SK-N-SH (cell line): Measurements from ENCODE around the gene ADAMTSL5. TPM values are rescaled to one million over a fixed set of nuclear protein-coding genes. Genes with fewer than 3 reads are reported as not detected.

Experiments used
- CTCF ChIA-PET: fragments of 300-600, 350-600 bp; formaldehyde crosslinking; extraction: SDS; loops from one replicate; lab custom pipeline; 2021; lab: Yijun Ruan, JAX
- POLR2A ChIA-PET: fragments of 350-600 bp; sonication (Branson Sonifier 250); formaldehyde crosslinking; extraction: SDS; loops from one replicate; lab custom pipeline; 2020; ENCODE audit warnings: antibody characterized with exemption, inconsistent platforms; lab: Yijun Ruan, JAX
- DNase-seq: peaks from one replicate; pipeline ENCODE4 v3.0.0; 2012
- H2AFZ ChIP-seq: fragments of 200-600 bp; sonication (generic); 2 replicates; pipeline ENCODE4 v1.8.1; 2016; ENCODE audit warnings: antibody characterized with exemption, mild to moderate bottlenecking, low read depth
- H3F3A ChIP-seq: fragments of 200-600 bp; sonication (generic); replicated peaks from 2 replicates; pipeline ENCODE3; 2016; ENCODE audit warnings: antibody characterized with exemption, mild to moderate bottlenecking; ENCODE audit not compliant: insufficient read depth
- H3K27ac ChIP-seq, 2 experiments: fragments of 200-500 bp in 1 of 2; fragments of 200-600 bp in 1 of 2; sonication (Bioruptor generic) in 1 of 2; sonication (generic), shearing (Covaris generic) in 1 of 2; 2 replicates each; pipeline versions ENCODE4 v1.5.1 to v1.6.1; 2014 to 2016; ENCODE audit warnings: low read depth in 2 of 2, inconsistent platforms in 1 of 2, low read length in 1 of 2, mild to moderate bottlenecking in 1 of 2, mixed read lengths in 1 of 2
- H3K27me3 ChIP-seq: fragments of 200-600 bp; sonication (generic), shearing (Covaris generic); 2 replicates; pipeline ENCODE4 v1.6.1; 2016; ENCODE audit warnings: mixed run types; ENCODE audit not compliant: insufficient read depth
- H3K36me3 ChIP-seq, 2 experiments: fragments of 200-500 bp in 1 of 2; fragments of 200-600 bp in 1 of 2; sonication (Bioruptor generic) in 1 of 2; sonication (generic) in 1 of 2; replicated peaks in 1 of 2; 2 replicates each; pipeline versions ENCODE3 to v1.5.1; 2014 to 2016; ENCODE audit warnings: low read length in 1 of 2, mild to moderate bottlenecking in 1 of 2; ENCODE audit not compliant: insufficient read depth in 2 of 2, control insufficient read depth in 1 of 2
- H3K4me1 ChIP-seq, 2 experiments: fragments of 200-500 bp in 1 of 2; fragments of 200-600 bp in 1 of 2; sonication (Bioruptor generic) in 1 of 2; sonication (generic), shearing (Covaris generic) in 1 of 2; 2 replicates each; pipeline versions ENCODE4 v1.5.1 to v1.6.1; 2014 to 2016; ENCODE audit warnings: low read depth in 1 of 2, low read length in 1 of 2, mixed run types in 1 of 2; ENCODE audit not compliant: insufficient read depth in 2 of 2, control insufficient read depth in 1 of 2
- H3K4me2 ChIP-seq: fragments of 200-600 bp; sonication (generic), shearing (Covaris generic); 2 replicates; pipeline ENCODE4 v1.6.1; 2017; ENCODE audit warnings: mixed run types
- H3K4me3 ChIP-seq, 2 experiments: fragments of 200-500 bp in 1 of 2; fragments of 200-600 bp in 1 of 2; sonication (Bioruptor generic) in 1 of 2; sonication (generic), shearing (Covaris generic) in 1 of 2; 2 replicates each; pipeline versions ENCODE4 v1.5.1 to v1.8.1; 2014 to 2016; ENCODE audit warnings: low read depth in 2 of 2, inconsistent platforms in 1 of 2, low read length in 1 of 2, mild to moderate bottlenecking in 1 of 2, mixed read lengths in 1 of 2, moderate library complexity in 1 of 2
- H3K79me2 ChIP-seq: fragments of 200-600 bp; sonication (generic); 2 replicates; pipeline ENCODE4 v1.8.1; 2017; ENCODE audit warnings: mild to moderate bottlenecking; ENCODE audit not compliant: insufficient read depth
- H3K9ac ChIP-seq: fragments of 200-600 bp; sonication (generic); 2 replicates; pipeline ENCODE4 v1.6.1; 2017; ENCODE audit warnings: mixed run types
- H3K9me2 ChIP-seq: fragments of 200-600 bp; sonication (generic); 2 replicates; pipeline ENCODE4 v1.6.1; 2017; ENCODE audit warnings: mixed run types
- H3K9me3 ChIP-seq: fragments of 200-600 bp; sonication (generic); 2 replicates; pipeline ENCODE4 v1.6.1; 2017; ENCODE audit warnings: mixed run types, mild to moderate bottlenecking, moderate library complexity
- H4K20me1 ChIP-seq: fragments of 200-600 bp; sonication (generic); 2 replicates; pipeline ENCODE4 v1.6.1; 2017; ENCODE audit warnings: mild to moderate bottlenecking, mixed run types; ENCODE audit not compliant: insufficient read depth
- CHD2 ChIP-seq: fragments of 150-350 bp; IDR thresholded peaks from 2 replicates; pipeline ENCODE4 v1.6.1; 2018; ENCODE audit warnings: low read length; ENCODE audit not compliant: partially characterized antibody
- CTCF ChIP-seq: fragments of 200-600 bp; sonication (generic); IDR thresholded peaks from 2 replicates; pipeline ENCODE4 v1.6.1; 2017; ENCODE audit warnings: antibody characterized with exemption, mild to moderate bottlenecking, moderate library complexity
- ELF1 ChIP-seq: IDR thresholded peaks from 2 replicates; pipeline ENCODE4 v1.4.0; 2012
- FOSL2 ChIP-seq: IDR thresholded peaks from 2 replicates; pipeline ENCODE4 v1.4.0; 2012; ENCODE audit warnings: low read depth, mild to moderate bottlenecking, moderate library complexity, borderline replicate concordance
- GATA2 ChIP-seq: sonication (generic); formaldehyde crosslinking; IDR thresholded peaks from 2 replicates; pipeline ENCODE4 v1.5.0; 2020; ENCODE audit warnings: mild to moderate bottlenecking, missing genetic modification reagents
- IRF3 ChIP-seq: fragments of 150-350 bp; IDR thresholded peaks from 2 replicates; pipeline ENCODE4 v1.6.1; 2016; ENCODE audit warnings: mild to moderate bottlenecking, low read depth, low read length
- JUND ChIP-seq: IDR thresholded peaks from 2 replicates; pipeline ENCODE4 v1.4.0; 2012
- MEF2A ChIP-seq: IDR thresholded peaks from 2 replicates; pipeline ENCODE4 v1.4.0; 2012; ENCODE audit warnings: low read depth, borderline replicate concordance
- MXI1 ChIP-seq: IDR thresholded peaks from 2 replicates; pipeline ENCODE4 v1.6.1; 2012; ENCODE audit warnings: mild to moderate bottlenecking, low read depth, low read length, improper control_type of control experiment
- NFIC ChIP-seq: IDR thresholded peaks from 2 replicates; pipeline ENCODE4 v1.4.0; 2012; ENCODE audit warnings: borderline replicate concordance
- NRF1 ChIP-seq: IDR thresholded peaks from 2 replicates; pipeline ENCODE4 v1.6.1; 2012; ENCODE audit warnings: low read depth, mild to moderate bottlenecking, low read length
- RAD21 ChIP-seq: IDR thresholded peaks from 2 replicates; pipeline ENCODE4 v1.6.1; 2012; ENCODE audit warnings: mild to moderate bottlenecking, low read length
- RFX5 ChIP-seq: IDR thresholded peaks from 2 replicates; pipeline ENCODE4 v1.6.1; 2012; ENCODE audit warnings: mild to moderate bottlenecking, improper control_type of control experiment, low read length
- SIN3A ChIP-seq: IDR thresholded peaks from 2 replicates; pipeline ENCODE4 v1.6.1; 2012; ENCODE audit warnings: low read depth, mild to moderate bottlenecking, low read length, moderate library complexity, borderline replicate concordance
- SMC3 ChIP-seq: IDR thresholded peaks from 2 replicates; pipeline ENCODE4 v1.6.1; 2012; ENCODE audit warnings: low read depth, low read length, improper control_type of control experiment
- TCF12 ChIP-seq: IDR thresholded peaks from 2 replicates; pipeline ENCODE4 v1.4.0; 2012
- WGBS: methylation state at CpG from one replicate; pipeline ENCODE4 v1.1.6; 2017; ENCODE audit warnings: low lambda C conversion rate; 5-methylcytosine and 5-hydroxymethylcytosine counted together
- polyA plus RNA-seq, 3 experiments: library from polyadenylated mRNA; depleted of rRNA; stranded (reverse); fragments of >200 nt; gene quantifications; 2 replicates each; pipeline ENCODE4 v1.2.3, GENCODE V29; 2012
- TF ChIP-seq, protein P1 (sequence below): IDR thresholded peaks from 2 replicates; pipeline ENCODE4 v1.4.0; 2012; ENCODE audit warnings: low read depth
- TF ChIP-seq, protein P2 (sequence below): IDR thresholded peaks from 2 replicates; pipeline ENCODE4 v1.4.0; 2012; ENCODE audit warnings: low read depth, borderline replicate concordance
- TF ChIP-seq, protein P3 (sequence below): IDR thresholded peaks from 2 replicates; pipeline ENCODE4; 2012

ADAMTSL5 gene
- polyA plus RNA-seq, 1 of the 3 experiments (the other 2 are of a cell fraction): 5.7 TPM

DNA sequence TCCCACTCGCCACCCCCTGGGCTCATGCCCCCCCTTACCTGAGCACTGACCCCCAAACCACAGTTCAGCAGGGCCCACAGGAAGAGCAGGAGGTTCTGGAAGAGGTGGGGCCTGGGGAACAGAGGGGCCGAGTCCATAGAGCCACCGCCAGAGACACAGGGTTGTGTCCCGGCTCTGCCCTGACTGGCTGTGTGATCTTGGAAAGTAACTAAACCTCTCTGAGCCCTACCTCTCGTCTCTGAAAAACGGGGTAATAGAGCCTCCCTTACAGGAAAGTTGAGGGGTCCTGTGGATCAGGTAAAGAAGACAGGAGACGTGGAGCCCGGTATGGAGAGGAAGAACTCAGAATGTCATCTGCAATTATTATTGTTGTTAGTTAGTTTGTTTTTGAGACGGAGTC lies 2.0 kb downstream of the ADAMTSL5 start:
- Histone ChIP-seq H3K27me3 (no peaks in the 10 kb centered on the region), H3K9ac (no peak overlapping the region), H3F3A (peaks cover 20% of the 10 kb centered on the region), H3K36me3 (no peaks in the 10 kb centered on the region), H3K79me2 (no peaks in the 10 kb centered on the region), H3K9me3 (no peaks in the 10 kb centered on the region), H3K4me2 (no peak overlapping the region), H4K20me1 (no peaks in the 10 kb centered on the region), H2AFZ (no peak overlapping the region), H3K4me1 (peaks cover 0 to 8% of the 10 kb centered on the region in 2 experiments; a peak in 1 of 4 replicates), H3K9me2 (no peaks in the 10 kb centered on the region), H3K4me3 (no peak overlapping the region), H3K27ac (no peak overlapping the region)
- 45% methylated on average over 8 of the region's 9 CpGs for WGBS
- ChIA-PET POLR2A (no interaction called here), CTCF (no interaction called here)
- no peak for DNase-seq
- TF ChIP-seq SMC3 (no peak), RFX5 (no peak), MXI1 (no peak), SIN3A (no peak), GATA2 (CRISPR knock-in tag) (no peak), IRF3 (no peak), MEF2A (no peak), RAD21 (no peak), TCF12 (no peak), FOSL2 (no peak), CTCF (no peak), JUND (no peak), ELF1 (no peak), CHD2 (no peak), NRF1 (no peak), NFIC (no peak)
- TF ChIP-seq, protein P1, sequence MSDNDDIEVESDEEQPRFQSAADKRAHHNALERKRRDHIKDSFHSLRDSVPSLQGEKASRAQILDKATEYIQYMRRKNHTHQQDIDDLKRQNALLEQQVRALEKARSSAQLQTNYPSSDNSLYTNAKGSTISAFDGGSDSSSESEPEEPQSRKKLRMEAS: no peak

GRCh38 chr19:1510442-1510806 lies 2.4 kb downstream of the ADAMTSL5 start:
- CTCF ChIA-PET: no interaction called here
- no peaks in the 10 kb centered on the region for H3K79me2 ChIP-seq
- peaks cover 0 to 8% of the 10 kb centered on the region in 2 experiments; a peak in 1 of 4 replicates for H3K4me1 ChIP-seq
- H3K9me2 ChIP-seq: no peaks in the 10 kb centered on the region
- no peak for DNase-seq
- H3K4me2 ChIP-seq: no peak overlapping the region
- POLR2A ChIA-PET: no interaction called here
- no peak overlapping the region for H3K4me3 ChIP-seq
- H3K36me3 ChIP-seq: no peaks in the 10 kb centered on the region
- H2AFZ ChIP-seq: no peak overlapping the region
- no peaks in the 10 kb centered on the region for H3K9me3 ChIP-seq
- 54% methylated on average over 6 of the region's 25 CpGs for WGBS
- H3K27me3 ChIP-seq: no peaks in the 10 kb centered on the region
- no peak overlapping the region for H3K9ac ChIP-seq
- no peaks in the 10 kb centered on the region for H4K20me1 ChIP-seq
- peaks cover 20% of the 10 kb centered on the region for H3F3A ChIP-seq
- H3K27ac ChIP-seq: no peak overlapping the region
- TF ChIP-seq, protein P2, sequence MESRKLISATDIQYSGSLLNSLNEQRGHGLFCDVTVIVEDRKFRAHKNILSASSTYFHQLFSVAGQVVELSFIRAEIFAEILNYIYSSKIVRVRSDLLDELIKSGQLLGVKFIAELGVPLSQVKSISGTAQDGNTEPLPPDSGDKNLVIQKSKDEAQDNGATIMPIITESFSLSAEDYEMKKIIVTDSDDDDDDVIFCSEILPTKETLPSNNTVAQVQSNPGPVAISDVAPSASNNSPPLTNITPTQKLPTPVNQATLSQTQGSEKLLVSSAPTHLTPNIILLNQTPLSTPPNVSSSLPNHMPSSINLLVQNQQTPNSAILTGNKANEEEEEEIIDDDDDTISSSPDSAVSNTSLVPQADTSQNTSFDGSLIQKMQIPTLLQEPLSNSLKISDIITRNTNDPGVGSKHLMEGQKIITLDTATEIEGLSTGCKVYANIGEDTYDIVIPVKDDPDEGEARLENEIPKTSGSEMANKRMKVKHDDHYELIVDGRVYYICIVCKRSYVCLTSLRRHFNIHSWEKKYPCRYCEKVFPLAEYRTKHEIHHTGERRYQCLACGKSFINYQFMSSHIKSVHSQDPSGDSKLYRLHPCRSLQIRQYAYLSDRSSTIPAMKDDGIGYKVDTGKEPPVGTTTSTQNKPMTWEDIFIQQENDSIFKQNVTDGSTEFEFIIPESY: no peak
- TF ChIP-seq, protein P3, sequence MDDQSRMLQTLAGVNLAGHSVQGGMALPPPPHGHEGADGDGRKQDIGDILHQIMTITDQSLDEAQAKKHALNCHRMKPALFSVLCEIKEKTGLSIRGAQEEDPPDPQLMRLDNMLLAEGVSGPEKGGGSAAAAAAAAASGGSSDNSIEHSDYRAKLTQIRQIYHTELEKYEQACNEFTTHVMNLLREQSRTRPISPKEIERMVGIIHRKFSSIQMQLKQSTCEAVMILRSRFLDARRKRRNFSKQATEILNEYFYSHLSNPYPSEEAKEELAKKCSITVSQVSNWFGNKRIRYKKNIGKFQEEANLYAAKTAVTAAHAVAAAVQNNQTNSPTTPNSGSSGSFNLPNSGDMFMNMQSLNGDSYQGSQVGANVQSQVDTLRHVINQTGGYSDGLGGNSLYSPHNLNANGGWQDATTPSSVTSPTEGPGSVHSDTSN: no peak
- no peak for TF ChIP-seq RFX5
- no peak for TF ChIP-seq MEF2A
- TF ChIP-seq JUND: no peak
- TF ChIP-seq, protein P1: no peak
